GM12874 (cell line): Measurements from ENCODE around the gene TRMT10C.

Source experiments
- TF ChIP-seq, protein P1 (sequence below): IDR thresholded peaks from 2 replicates; pipeline ENCODE4 v1.5.1; 2011; ENCODE audit warnings: low read depth, mild to moderate bottlenecking, control low read depth, low read length, moderate library complexity; ENCODE audit not compliant: insufficient read depth

TRMT10C gene

DNA sequence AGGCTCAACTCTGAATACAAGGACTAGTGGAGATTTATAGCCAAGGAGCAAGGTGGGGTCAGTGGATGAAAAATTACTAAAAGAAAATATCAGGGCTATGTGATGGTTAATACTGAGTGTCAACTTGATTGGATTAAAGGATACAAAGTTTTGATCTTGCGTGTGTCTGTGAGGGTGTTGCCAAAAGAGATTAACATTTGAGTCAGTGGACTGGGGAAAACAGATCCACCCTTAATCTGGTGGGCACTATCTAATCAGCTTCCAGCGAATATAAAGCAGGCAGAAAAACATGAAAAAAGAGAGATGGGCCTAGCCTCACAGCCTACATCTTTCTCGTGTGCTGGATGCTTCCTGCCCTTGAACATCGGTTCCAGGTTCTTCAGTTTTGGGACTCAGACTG is 34.2 kb upstream of the TRMT10C start:
- TF ChIP-seq, protein P1, sequence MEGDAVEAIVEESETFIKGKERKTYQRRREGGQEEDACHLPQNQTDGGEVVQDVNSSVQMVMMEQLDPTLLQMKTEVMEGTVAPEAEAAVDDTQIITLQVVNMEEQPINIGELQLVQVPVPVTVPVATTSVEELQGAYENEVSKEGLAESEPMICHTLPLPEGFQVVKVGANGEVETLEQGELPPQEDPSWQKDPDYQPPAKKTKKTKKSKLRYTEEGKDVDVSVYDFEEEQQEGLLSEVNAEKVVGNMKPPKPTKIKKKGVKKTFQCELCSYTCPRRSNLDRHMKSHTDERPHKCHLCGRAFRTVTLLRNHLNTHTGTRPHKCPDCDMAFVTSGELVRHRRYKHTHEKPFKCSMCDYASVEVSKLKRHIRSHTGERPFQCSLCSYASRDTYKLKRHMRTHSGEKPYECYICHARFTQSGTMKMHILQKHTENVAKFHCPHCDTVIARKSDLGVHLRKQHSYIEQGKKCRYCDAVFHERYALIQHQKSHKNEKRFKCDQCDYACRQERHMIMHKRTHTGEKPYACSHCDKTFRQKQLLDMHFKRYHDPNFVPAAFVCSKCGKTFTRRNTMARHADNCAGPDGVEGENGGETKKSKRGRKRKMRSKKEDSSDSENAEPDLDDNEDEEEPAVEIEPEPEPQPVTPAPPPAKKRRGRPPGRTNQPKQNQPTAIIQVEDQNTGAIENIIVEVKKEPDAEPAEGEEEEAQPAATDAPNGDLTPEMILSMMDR: no peak

DNA sequence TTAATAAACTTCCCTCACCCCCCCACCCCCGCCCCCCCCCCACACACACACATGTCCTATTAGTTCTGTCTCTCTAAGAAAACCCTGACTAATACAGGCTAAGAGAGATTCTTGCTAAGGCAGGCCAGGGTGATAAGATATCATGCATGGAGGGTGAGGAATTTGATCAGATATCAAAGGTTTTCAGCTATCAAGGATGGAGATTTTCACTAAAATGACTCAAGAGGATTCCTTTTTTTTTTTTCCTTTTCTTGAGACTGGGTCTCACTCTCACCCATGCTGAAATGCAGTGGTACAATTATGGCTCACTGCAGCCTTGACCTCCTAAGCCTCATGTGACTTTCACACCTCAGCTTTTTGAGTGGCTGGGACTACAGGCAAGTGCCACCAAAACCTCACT is 33.8 kb upstream of the TRMT10C start:
- TF ChIP-seq, protein P1: no peak

DNA sequence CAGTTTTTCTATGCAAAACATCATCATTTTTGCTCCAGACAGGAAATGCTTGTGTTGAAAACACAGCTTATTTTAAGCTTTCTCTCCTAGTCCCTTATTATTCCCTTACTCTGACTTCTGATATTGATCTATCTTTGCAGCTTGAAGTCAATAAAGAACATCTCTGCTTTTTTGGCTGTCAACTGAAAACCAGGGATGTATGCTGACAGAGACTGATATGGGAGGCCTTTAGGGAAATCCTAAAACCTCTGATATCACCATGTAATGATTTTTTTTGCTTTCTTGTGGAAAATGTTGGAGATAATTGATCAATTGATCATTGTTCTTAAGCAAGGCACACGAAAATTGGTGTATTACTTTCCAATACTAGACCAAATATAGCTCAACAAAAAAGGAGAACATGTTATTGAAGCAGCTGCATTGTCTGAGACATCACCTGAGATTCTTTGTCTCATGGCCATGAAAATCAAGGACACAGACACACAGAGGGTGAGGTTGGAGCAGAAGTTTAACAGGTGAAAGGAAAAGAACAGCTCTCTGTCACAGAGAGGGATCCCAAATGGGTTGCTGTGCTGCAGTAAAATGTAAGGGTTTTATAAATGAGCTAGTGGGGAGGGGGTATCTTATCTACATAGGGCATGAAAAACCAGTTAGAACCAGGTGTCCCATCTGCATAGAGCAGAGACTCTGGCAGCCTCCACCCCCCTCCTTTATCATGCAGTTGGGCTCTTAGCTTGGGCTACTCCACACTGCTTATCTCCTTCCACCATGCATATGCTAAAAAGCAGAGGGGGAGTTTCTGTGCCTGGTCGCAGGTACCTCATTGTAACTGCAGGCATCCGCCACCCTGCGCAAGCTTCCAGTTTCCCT is 31.6 kb upstream of the TRMT10C start:
- TF ChIP-seq, protein P1: no peak

DNA sequence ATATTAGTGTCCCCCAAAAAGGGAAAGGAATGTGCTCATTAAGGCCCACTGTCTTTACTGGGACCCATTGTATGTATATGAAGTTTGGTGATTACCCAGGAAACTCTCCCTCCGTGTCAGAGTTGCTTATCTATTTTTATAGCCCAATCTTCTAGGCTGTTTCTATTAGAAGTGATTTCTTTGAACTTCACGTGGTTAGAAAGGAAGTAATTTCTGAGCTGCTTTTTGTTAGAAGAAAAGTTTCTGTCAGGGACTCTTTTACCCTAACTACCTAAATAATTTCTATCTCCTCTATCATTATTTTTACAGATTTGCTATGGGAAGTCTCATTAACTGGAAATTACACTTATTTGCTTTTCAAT is 31.0 kb upstream of the TRMT10C start:
- TF ChIP-seq, protein P1: no peak

DNA sequence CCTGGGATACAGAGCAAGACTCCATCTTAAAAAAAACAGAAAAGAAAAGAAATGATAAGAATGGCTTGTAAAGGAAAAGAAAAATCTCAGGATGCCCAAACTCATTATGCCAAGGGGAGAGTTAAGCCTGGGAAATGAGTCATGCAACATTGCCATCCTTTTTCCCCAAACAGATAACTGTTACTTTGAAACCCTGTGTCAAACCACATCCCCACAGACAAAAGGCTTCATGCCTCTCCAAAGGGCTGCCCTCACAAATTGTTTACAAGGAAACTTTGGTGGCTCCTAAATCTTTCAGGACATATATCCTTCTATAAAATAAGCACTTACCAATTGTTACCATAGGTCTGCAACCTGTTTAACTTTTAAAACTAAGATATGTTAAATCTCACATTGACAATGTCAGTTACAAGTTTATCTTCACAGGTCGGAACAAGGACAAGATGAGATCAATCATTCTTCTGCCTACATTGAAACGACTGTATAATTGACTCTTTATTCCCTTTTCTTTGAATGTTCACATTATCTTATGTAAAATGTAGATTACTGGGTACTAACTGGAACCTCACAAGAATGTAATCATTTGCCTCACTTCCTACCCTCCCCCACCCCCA is 30.1 kb upstream of the TRMT10C start:
- TF ChIP-seq, protein P1: no peak

DNA sequence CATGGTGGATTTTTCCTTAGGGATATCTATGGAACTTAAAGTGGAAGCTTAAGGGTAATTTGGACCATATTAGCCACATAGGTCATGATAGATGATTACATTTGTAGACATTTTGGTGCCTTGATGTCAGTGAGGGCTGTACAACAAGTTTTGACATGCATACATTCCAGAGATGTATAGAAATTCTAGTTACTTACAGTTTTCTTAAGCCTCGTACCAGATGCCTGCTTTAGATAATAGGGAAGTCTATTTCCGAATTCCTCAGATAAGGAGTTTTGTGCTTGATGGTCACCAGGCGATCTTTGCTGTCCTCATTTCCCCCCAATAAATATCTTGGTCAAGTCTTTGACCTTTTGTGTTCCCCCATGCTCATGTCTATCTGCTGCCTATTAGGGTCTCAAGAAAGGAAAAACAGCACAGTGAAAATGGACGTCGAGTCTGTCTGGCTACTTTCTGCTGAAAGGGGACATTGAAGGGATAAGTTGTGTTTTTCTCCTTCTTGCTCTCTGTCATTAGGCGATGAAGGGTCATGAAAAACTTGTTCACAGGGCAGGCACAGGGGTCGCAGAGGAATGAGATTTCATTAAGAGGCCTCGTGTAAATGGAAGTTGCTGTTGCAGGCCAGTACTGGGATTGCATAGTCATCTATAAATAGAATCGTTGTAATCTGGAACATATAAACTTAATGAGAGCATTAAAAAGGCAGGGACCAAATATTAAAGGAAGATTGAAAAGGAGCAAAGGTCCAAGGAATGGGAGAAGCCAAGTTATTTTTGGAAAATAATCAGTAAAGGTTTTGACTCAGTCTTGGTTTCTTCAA is 28.7 kb upstream of the TRMT10C start:
- TF ChIP-seq, protein P1: no peak

DNA sequence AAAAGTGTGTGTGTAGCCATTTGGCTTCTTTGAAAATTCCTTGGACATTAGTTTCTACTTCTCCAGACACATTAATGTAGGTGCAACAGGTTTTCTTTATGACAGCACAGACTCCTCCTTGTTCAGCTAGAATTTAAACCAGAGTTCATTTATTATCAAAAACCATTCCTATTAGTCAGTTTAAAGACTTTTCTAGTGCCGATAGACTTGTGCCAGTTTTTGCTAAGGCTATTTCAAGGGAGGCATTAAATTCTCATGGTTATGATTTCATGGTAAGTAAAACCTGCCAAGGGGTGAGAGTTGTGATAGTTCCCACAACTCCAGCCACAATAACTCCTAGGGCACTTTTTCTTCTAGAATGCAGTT is 28.1 kb upstream of the TRMT10C start:
- TF ChIP-seq, protein P1: no peak
